HG03280 (cell line): Measurements from ENCODE around the gene MOB3B.
A peak's percentile ranks its signal among the peaks of the same experiment; 100 is the strongest.
"Not testable (repeated sequence)": the region's sequence is repeated elsewhere in the genome, so short reads cannot be mapped to it uniquely, and the experiment has no call there.

Source experiments
- ATAC-seq: cut with Tn5 transposase; IDR thresholded peaks from one replicate; pipeline ENCODE4 v1.9.1; 2021; ENCODE audit warnings: mild to moderate bottlenecking, moderate library complexity; ENCODE audit not compliant: unreplicated experiment

Gene MOB3B

DNA sequence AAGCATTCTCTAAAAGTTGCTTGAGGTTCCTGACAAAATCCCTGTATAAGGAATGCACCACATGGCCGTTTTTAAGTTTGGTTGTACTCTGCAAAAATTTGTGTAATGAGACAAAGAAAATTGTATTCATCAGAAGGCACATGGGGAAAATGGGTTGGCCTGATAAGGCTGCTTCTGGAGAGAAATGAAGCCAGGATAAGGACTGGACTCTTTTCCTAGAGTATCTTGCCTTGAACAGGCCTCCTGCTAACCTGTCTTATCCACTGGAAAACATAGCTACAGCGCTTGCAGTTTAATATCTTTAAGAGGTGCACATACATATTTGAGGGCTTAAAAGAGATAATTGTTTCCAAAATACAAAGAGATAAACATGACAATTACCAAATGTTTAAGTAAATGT is 46.9 kb downstream of the MOB3B start:
- no peak for ATAC-seq

DNA sequence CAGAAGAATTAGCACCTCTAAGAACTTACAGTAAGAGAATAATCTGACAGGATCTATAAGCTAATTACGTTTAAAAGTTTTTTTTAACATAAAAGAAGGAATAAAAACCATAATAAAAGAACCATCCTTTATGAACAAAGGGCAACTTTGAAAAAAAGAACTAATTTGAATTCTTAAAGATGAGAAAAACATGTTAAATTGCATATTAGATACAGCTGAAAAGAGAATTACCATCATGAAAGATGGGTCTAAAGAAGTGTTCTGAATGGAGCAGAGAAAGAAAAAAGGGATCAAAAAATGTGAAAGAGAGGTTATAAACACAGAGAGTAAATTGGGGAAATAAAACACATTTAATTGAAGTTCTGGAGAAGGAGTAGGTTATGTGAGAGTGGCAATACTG is 51.3 kb downstream of the MOB3B start:
- no peak for ATAC-seq

DNA sequence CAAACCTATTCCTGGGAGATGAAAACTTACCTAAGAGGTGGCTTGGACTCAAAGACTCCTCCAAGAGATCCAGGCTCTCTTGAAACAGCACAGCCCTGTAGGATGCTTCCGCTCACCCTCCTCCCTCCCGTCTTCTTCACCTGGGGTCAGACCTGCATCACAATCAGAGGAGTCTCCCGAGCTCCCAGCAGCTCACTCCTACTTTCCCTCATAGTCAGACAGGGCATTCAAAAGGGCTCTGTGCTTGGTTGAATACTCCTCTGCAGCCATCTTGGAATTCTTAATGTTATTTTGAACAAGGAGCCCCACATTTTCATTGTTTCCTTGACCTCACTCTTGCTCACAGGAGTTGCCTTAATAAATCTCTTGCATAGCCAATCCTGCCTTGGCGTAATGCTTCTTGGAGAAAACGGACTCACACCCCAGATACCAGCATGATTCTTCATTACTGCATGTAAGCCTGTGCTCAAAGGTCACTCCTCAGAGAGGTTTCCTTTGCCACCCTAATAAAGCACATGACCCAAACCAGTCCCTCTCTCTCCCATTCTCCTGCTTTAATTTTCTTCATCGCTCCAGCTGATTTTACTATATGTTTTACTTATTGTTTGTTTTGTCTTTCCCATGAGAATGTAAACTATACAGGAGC is 52.6 kb downstream of the MOB3B start:
- no peak for ATAC-seq

DNA sequence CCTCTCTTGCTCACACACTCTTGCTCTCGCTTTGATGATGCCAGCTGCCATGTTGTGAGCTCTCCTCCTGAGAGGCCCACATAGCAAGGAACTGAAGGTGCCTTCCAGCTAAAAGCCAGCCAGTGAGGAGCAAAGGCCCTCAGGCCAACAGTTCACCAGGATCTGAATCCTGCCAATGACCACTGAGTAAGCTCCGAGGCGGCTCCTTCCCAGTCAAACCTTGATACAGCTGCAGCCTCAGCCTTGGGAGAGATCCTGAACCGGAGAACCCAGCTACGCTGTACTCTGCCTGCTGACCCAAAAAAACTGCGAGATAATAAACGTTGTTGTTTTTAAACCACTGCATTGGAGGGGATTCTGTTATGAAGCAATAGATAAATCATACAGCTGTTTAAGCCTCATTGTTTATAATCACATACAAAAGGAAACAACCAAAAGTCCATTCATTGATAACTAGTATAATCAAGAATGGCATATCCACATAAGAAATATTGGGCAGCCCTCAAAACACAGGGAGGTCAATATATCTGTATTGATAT is 54.5 kb downstream of the MOB3B start:
- ATAC-seq, result no peak

DNA sequence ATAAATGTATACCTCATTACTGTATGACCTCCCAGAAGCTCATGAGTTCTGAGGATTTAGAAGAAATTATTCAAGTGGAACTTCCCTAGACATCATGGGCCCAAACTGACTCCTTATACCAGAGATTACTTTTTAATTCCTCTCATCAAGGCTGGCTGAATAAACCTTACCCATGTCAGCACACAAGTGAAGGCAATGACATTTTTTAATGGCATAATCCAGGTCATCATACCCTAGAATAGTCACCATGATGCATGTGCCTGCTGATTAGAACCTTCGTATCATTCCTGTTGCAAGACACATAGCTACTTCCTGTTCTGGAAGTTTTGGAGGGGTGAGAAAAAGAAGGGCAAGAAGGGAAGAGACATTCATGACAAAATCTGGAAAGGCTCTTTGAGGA is 55.3 kb downstream of the MOB3B start:
- no peak for ATAC-seq

DNA sequence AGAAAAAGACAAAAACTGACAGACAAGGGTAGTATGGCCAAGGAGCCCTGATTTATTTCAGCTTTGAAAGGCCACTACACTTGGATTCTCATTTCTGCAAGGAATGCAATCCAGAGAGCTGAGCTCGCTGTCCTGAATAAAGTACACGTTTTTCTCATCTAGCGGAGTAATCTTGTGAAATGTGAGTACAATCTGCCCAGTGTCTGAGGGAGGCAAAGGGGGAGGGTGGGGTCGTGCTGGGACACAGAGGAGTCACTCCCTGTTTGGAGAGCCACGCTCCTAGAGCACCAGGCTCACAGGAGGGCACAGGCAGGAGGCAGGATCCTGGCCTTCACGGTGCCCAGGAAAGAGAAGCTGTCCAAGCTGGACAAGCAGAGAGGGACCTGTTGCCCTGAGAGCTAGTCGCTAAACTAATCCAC is 56.5 kb downstream of the MOB3B start:
- ATAC-seq, result no peak

DNA sequence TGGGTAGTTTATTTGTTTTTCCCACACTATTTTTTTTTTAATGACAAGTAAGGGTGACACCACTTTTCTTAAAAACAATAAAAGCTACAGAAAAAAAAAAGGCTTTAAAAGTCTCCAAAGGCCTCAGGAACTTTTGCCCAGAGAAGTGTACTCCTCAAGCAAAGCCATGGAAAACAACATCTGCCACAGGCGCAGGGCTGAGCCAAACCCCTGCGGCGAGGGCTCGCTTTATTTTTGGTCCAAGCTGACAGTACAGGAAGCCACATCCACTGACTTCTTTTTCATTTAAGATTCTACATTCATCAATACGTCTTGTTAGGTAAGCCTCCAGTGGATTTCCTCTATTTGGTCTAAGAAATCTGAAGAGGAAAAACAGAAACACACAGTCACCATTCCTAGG is 57.4 kb downstream of the MOB3B start:
- ATAC-seq, result no peak

DNA sequence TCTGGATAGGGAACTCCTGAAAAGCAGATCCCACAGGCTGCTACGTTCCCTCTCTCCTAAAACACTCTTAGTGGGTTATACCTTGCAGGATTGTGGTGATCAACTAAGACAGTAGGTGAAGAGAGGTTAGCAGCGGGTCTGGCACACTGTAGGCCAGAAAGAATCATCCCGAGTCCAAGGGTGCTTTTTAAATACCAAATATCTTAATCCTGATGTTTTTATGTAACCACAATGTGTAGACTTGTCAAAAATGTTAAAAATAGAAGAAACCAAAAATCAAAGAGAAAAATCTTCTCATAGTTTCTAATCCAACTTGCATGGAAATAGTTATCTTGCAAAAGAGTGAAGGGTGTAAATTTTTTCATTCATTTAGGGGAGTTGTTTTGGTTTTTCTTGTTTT is 57.8 kb downstream of the MOB3B start:
- ATAC-seq, result no peak

DNA sequence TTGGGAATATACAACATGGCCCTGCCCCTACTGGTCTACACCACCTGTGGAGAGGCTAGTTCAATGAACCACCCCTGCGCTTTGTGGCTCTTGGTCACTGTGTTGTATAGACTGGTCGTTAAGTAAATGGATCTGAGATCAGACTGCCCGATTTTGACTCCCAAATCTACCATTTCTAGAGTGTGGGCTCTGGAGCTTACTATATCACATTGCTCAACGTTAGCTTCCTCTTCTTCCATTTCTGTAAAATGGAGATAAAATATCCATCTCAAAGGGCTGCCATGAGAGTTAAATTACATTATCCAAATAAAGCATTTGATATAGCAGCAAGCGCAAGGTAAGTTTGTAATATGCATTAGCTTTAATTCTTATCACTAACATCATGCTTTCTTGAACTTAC is 58.2 kb downstream of the MOB3B start:
- ATAC-seq, result no peak

DNA sequence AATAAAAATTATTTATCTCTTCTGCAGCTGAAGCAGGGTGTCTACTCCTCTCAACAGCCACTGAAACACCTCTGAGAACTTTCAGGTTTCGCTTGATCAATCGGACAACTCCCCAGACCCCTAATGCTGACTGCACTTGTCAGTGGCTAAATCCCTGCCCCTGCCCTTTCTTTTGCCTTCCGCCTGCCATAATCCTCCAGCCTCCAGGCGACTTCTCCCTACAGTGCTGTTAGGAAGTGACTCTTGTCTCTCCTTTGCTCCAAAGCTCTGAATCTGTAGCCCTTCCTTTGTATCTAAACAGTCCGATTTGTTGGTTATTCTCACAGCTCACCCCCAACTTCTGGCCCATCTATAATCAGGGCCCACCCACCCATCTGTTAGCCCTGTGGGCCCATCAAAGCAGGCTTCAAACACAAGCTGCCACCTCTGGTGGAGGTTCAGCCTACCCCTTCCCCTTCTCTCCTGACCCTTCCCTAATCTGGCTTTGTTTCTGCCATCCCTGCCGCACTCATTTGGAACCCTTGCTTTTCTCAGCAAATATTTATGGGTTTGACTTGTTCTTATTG is 59.2 kb downstream of the MOB3B start:
- no peak for ATAC-seq

DNA sequence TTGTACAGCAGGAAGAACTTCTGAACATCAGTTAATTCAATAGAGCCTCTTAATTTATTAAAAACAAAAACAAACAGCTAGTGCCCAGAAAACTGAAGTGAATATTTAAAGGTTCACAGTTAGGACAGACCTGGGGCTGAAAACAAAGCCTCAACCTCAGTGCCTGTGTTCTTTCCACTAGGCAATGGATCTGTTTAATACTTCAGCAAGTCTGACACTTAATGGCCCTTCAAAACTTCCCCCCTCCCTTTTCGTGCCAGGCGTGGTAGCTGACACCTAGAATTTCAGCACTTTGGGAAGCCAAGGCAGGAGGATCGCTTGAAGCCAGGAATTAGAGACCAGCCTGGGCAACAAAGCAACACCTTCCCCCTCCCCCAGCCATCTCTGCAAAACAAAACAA is 60.1 kb downstream of the MOB3B start:
- ATAC-seq, result no peak

DNA sequence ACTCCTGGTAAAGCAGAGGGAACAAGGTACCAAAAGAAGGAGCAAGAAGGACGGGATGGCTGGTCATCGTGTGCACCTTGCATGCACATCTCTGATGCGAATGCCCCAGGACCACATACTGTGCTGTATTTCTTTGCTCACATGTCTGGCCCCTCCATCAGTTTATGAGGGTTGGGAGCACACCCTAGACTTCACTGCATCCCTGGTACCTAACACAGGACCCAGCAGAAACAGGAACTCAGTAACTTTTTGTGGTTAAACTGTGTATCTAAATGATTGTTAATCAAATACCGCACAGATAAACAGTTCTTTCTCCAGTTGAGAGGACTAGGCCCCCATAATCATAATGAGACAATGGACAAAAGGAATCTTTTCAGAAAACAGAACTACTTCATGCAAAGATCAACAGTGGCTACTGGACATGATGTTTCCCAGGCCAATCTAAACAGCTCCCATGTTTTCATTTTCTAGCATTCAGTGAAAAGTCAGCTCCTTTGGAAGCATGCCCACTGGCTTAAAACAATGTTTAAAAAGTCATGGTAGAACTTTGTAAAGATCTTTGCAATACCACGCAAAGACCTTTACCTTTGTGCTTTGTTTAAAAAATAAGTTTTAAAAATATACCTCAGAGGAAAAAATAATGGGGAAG is 61.0 kb downstream of the MOB3B start:
- no peak for ATAC-seq

DNA sequence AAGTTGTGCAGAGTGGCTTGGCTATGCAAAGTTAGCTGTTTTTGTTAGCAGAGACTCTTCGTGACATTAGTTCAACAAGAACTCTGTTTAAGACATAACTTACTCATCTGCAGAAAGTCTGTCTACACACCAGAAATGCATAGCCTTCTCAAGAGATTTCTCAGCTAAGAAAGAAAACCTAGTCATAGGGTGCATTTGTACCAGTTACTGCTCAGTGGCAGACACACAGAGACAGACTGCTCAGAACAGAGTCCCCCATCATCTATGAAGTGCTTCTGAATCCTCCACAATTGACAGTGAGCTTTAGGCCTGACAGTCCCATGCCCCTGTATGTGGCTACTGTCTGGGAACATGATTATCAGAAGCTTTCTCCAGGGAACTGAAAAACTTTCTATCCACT is 61.6 kb downstream of the MOB3B start:
- ATAC-seq, result no peak

DNA sequence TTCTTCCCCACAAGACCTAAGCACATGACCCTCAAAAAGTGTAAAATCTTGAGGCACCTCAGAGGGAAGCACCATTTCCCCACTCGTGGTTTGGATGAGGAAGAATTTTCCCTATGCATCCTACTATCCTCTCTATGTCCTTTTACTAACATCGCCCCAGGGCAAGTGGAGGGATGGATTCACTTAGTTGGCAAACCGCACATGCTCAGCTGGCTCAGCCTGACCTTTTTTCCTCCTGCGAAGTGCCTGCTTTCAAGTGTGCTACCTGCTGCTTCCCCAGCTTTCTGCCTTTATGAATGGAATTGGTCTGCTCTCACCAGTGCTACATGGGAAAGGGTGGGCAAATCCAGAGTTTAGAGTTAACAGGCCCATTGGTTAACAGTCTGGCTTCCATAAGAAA is 62.1 kb downstream of the MOB3B start:
- ATAC-seq, result no peak

DNA sequence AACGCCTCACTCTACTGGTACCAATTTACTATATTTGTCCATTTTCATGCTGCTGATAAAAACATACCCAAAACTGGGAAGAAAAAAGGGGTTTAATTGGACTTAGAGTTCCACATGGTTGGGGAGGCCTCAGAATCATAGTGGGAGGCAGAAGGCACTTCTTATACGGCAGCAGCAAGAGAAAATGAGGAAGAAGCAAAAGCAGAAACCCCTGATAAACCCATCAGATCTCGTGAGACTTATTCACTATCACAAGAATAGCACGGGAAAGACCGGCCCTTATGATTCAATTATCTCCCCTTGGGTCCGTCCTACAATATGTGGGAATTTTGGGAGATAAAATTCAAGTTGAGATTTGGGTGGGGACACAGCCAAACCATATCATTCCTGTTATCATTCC is 63.1 kb downstream of the MOB3B start:
- ATAC-seq, result not testable (repeated sequence)

DNA sequence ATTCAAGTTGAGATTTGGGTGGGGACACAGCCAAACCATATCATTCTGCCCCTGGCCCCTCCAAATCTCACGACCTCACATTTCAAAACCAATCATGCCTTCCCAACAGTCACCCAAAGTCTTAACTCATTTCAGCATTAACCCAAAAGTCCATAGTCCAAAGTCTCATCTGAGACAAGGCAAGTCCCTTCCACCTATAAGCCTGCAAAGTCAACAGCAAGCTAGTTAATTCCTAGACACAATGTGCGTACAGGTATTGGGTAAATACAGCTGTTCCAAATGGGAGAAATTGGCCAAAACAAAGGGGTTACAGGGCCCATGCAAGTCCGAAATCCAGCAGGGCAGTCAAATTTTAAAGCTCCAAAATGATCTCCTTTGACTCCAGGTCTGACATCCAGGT is 64.7 kb downstream of the MOB3B start:
- ATAC-seq, result not testable (repeated sequence)

DNA sequence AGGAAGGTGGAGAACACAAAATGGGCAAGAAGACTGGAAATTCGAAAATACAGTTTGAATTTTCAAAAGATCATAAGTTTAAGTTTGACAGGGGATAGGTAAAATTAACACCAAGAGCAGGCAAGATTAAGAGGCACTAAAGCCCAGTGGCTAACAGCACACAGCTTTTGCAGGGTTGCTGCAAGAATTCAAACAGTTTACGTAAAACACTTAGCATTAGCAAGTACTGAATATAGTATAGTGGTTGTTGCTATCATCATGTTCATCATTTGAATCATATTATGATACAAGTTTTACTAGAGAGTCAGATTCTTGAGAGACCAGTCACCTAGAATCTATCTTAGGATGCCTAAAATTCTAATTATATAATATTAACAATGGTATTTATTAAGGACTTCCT is 66.8 kb downstream of the MOB3B start:
- ATAC-seq, result no peak

DNA sequence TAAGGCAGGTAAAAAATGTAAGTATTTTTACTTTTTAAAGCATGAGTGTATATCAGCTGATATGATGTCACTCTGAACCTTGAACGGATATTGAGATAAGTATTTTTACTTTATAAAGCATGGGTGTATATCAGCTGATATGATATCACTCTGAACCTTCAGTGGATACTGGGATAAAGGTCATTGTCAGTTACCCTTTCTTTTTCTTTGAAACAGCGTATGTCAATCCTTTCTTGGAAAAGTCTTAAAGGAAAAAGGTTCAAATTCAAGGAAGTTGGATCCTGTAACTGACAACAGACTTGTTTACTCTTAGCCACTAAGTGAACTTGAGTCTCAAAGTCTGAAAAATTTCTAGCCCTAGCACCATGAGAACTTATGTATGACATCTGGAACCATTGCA is 67.2 kb downstream of the MOB3B start:
- no peak for ATAC-seq

DNA sequence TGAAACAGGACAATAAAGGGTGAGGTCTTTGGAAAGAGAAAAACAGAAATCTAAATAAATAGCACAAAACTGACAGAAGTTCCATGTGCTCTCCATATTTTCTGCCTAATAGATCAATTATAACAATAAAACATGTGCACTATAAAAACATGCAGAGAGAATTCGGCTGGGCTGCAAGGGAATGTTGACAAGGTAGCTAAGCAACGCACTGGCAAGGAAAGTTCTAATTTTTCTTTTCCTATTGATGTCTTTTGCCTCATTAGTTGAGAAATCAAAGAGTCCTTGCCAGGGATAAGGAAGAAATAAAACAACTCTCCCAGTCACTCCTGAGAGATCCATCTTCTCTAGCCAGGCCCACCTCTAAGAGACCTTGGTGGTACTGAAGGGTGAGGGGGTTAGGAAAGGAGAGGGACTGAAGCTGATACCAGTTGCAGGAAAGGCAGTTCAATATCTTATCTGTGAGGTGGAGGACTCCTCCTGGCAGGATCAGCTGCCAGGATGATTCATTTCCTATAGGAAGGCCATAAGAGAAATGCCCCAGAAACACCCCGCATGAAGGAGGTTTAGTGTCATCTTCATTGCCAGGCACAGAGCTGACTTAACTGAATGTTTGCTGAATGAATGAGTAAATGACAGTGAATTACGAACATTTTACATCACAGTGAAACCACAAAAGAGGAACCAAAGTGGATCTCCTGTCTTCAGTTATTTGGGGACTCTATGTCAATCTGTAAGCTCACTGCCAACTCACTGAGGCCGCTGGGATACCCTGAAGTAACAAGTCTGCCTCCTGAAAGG is 69.2 kb downstream of the MOB3B start:
- peak; percentile 66 for ATAC-seq

DNA sequence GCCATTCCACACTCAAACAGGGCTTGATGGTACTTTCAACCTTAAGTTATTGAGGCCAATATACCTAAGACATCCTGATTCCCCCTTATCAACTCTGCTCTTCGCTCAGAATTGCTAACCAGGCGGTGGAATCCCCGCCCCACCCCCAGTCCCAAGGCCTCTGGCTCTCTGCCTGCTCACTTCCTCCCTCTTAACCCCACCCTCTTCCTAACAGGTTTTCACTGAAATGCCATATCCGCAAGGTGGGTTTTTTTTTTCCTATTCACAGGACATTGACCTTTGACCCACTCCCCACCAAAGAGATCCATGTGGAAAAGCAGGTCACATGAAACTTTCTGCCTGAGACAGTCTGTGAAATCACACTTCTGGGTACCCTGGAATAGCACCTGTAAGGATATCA is 72.2 kb downstream of the MOB3B start:
- no peak for ATAC-seq

DNA sequence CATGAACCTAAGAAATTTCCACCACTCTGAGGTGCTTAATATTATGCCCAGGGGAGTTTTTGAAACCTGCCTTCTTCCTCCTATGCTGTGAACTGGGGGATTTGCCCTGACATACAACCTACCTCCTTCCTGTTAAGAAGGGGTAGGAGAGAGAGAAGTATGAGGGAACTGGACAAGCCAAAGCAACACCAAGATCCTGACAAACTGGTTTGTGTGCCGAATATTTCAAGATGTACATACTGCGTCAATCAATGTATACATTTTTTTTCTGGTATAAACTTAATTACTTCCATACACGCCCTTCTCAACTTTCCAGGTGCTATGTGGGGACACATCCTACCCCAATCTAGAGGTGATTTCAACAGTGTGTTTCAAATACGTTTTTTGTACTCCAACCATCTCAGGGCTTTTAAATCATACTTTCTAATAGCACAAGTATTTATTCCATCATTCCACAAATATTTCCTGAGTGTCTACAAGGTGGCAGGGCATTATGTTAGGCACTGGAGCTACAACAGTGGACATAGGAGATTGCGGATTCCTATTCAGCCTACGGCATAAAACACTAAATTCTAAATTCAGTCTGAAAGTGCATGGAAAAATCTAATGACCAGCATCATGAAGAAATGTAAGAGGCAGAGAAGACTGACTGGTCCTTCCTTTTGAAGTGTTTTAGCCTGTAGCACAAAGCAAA is 75.6 kb downstream of the MOB3B start:
- ATAC-seq, result no peak
